ENCODE measurements around the gene SH3GL3.

SH3GL3 gene

GRCh38 chr15:83610132-83610531, 163.0 kb downstream of the SH3GL3 start:
- no peak for ATAC-seq (ENCODE audit: low read depth)
- no peaks in the 10 kb centered on the region for H3K9me3 ChIP-seq (ENCODE audit: severe bottlenecking)
- no peak for TF ChIP-seq CTCF (IDR thresholded peaks at IDR 0.05; ENCODE audit: poor library complexity, severe bottlenecking)

GRCh38 chr15:83610901-83611685, 164.0 kb downstream of the SH3GL3 start:
- DNase-seq (ENCODE audit: low spot score), result no peak
- Histone ChIP-seq H3K4me3 (ENCODE audit: severe bottlenecking) (no peak overlapping the region), H3K27me3 (ENCODE audit: insufficient read depth, poor library complexity, severe bottlenecking) (no peaks in the 10 kb centered on the region), H3K9me3 (ENCODE audit: severe bottlenecking) (no peaks in the 10 kb centered on the region), H3K36me3 (ENCODE audit: low read depth) (no peaks in the 10 kb centered on the region), H3K4me1 (ENCODE audit: insufficient read depth, poor library complexity, severe bottlenecking) (no peaks in the 10 kb centered on the region), H3K27ac (ENCODE audit: poor library complexity, severe bottlenecking) (no peak overlapping the region)
- TF ChIP-seq CTCF (IDR thresholded peaks at IDR 0.05; ENCODE audit: poor library complexity, severe bottlenecking), result no peak
- ATAC-seq (ENCODE audit: low read depth), result no peak

More at GRCh38 chr15:83610132-83610531, 163.0 kb downstream of the SH3GL3 start:
- no peak for DNase-seq (ENCODE audit: low spot score)
- no peaks in the 10 kb centered on the region for H3K27me3 ChIP-seq (ENCODE audit: insufficient read depth, poor library complexity, severe bottlenecking)
- H3K4me3 ChIP-seq (ENCODE audit: severe bottlenecking), result no peak overlapping the region
- no peaks in the 10 kb centered on the region for H3K36me3 ChIP-seq (ENCODE audit: low read depth)
- H3K4me1 ChIP-seq (ENCODE audit: insufficient read depth, poor library complexity, severe bottlenecking), result no peaks in the 10 kb centered on the region
- H3K27ac ChIP-seq (ENCODE audit: poor library complexity, severe bottlenecking), result no peak overlapping the region

GRCh38 chr15:83612226-83612625, 165.1 kb downstream of the SH3GL3 start:
- ATAC-seq (ENCODE audit: low read depth), result no peak
- Histone ChIP-seq H3K27me3 (ENCODE audit: insufficient read depth, poor library complexity, severe bottlenecking) (no peaks in the 10 kb centered on the region), H3K36me3 (ENCODE audit: low read depth) (no peaks in the 10 kb centered on the region), H3K4me3 (ENCODE audit: severe bottlenecking) (no peak overlapping the region), H3K27ac (ENCODE audit: poor library complexity, severe bottlenecking) (no peak overlapping the region), H3K9me3 (ENCODE audit: severe bottlenecking) (no peaks in the 10 kb centered on the region), H3K4me1 (ENCODE audit: insufficient read depth, poor library complexity, severe bottlenecking) (no peaks in the 10 kb centered on the region)
- DNase-seq (ENCODE audit: low spot score), result no peak
- no peak for TF ChIP-seq CTCF (IDR thresholded peaks at IDR 0.05; ENCODE audit: poor library complexity, severe bottlenecking)

- no peaks in the 10 kb centered on the region for H3K36me3 ChIP-seq (ENCODE audit: low read depth)
- H3K27me3 ChIP-seq (ENCODE audit: insufficient read depth, poor library complexity, severe bottlenecking), result no peaks in the 10 kb centered on the region
- no peak overlapping the region for H3K27ac ChIP-seq (ENCODE audit: poor library complexity, severe bottlenecking)
- DNase-seq (ENCODE audit: low spot score), result no peak
- no peak for ATAC-seq (ENCODE audit: low read depth)
- TF ChIP-seq CTCF (IDR thresholded peaks at IDR 0.05; ENCODE audit: poor library complexity, severe bottlenecking), result no peak
- no peaks in the 10 kb centered on the region for H3K9me3 ChIP-seq (ENCODE audit: severe bottlenecking)
- no peaks in the 10 kb centered on the region for H3K4me1 ChIP-seq (ENCODE audit: insufficient read depth, poor library complexity, severe bottlenecking)
- H3K4me3 ChIP-seq (ENCODE audit: severe bottlenecking), result no peak overlapping the region
These were observed 165.9 kb downstream of the SH3GL3 start for GRCh38 chr15:83612898-83613635.
